Esophagus squamous epithelium (tissue), 5 donors: Measurements from ENCODE around the gene ATAD2B. TPM values are rescaled to one million over a fixed set of nuclear protein-coding genes. Genes with fewer than 3 reads are reported as not detected.
"Not testable (repeated sequence)": the region's sequence is repeated elsewhere in the genome, so short reads cannot be mapped to it uniquely, and the experiment has no call there.

ENCODE experiments used
- DNase-seq: peaks from one replicate; lab custom pipeline; 2025; lab: John Stamatoyannopoulos, UW
- H3K27ac ChIP-seq, 4 donors: fragments of 200-600 bp; sonication (generic); one replicate each; pipeline ENCODE4 v1.5.1; 2016 to 2019; ENCODE audit warnings: mild to moderate bottlenecking in 1 of 4
- H3K27me3 ChIP-seq, 4 donors: fragments of 200-600 bp; sonication (generic); 1 replicate in 3 of 4; 2 replicates in 1 of 4; pipeline versions ENCODE4 v1.5.1 to v1.6.0; 2017 to 2021; ENCODE audit warnings: antibody characterized with exemption in 1 of 4
- H3K36me3 ChIP-seq, 3 donors: fragments of 200-600 bp; sonication (generic); one replicate each; pipeline ENCODE4 v1.5.1; 2016 to 2019
- H3K4me1 ChIP-seq, 3 donors: fragments of 200-600 bp; sonication (generic); one replicate each; pipeline ENCODE4 v1.5.1; 2017 to 2019
- H3K4me3 ChIP-seq, 4 donors: fragments of 200-600 bp; sonication (generic); 1 replicate in 3 of 4; 2 replicates in 1 of 4; pipeline ENCODE4 v1.5.1; 2016 to 2019; ENCODE audit warnings: mild to moderate bottlenecking in 2 of 4, moderate library complexity in 1 of 4
- H3K9me3 ChIP-seq, 3 donors: fragments of 200-600 bp; sonication (generic); one replicate each; pipeline ENCODE4 v1.5.1; 2016 to 2019
- POLR2A ChIP-seq, 4 donors: fragments of 450-650 bp; IDR thresholded peaks; one replicate each; pipeline ENCODE4 v1.6.1; 2017; ENCODE audit warnings: antibody characterized with exemption in 4 of 4, mild to moderate bottlenecking in 4 of 4, moderate library complexity in 3 of 4
- WGBS, 2 donors: methylation state at CpG; one replicate each; pipeline ENCODE4 v1.1.5; 2018; 5-methylcytosine and 5-hydroxymethylcytosine counted together
- intact Hi-C: fragments of 100-400 bp; cut with DNase I; formaldehyde crosslinking; loops from one replicate; pipeline ENCODE4 v1.15.0; 2022
- total RNA-seq, 4 donors: library from RNA; depleted of rRNA; stranded (reverse); fragments of >200 nt; gene quantifications; one replicate each; pipeline ENCODE4 v1.1.0, GENCODE V29; 2016
- TF ChIP-seq, protein P1 (sequence below), 6 experiments: fragments of 450-650 bp in 4 of 6; fragments of 200-600 bp in 2 of 6; sonication (generic) in 2 of 6; IDR thresholded peaks; one replicate each; pipeline ENCODE4 v1.5.1; 2016 to 2019; ENCODE audit warnings: antibody characterized with exemption in 6 of 6, mild to moderate bottlenecking in 4 of 6, moderate library complexity in 4 of 6
- donor health status: DM: yes; HTN: yes; CAD: no.

The ATAD2B gene
- total RNA-seq, 4 donors from 2014 or later, result 7.4 to 29.2 (median 20.8) TPM

DNA sequence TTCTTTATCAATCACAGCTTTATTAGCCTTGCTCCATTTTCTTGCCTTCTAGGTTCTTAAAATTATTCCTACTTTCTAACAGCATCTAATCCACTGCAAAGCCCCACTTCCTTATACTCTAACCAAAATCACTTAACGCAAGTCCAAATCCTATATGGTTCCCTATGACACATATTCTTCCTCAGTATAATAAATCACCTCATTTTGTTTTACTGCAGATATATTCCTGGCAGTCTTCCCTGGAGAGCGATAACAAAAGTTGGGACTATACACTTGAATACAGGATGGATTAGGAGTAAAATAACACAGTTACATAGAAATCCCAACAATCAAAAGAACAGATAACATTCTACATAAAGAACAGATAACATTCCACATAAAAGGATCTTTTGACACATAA, 144.8 kb downstream of the ATAD2B start:
- Histone ChIP-seq H3K27ac (no peak overlapping the region), H3K27me3 (no peaks in the 10 kb centered on the region), H3K36me3 (peaks cover 0 to 84% (median 8%) of the 10 kb centered on the region in 3 donors), H3K9me3 (no peaks in the 10 kb centered on the region), H3K4me3 (no peak overlapping the region), H3K4me1 (no peaks in the 10 kb centered on the region)
- TF ChIP-seq, protein P1, sequence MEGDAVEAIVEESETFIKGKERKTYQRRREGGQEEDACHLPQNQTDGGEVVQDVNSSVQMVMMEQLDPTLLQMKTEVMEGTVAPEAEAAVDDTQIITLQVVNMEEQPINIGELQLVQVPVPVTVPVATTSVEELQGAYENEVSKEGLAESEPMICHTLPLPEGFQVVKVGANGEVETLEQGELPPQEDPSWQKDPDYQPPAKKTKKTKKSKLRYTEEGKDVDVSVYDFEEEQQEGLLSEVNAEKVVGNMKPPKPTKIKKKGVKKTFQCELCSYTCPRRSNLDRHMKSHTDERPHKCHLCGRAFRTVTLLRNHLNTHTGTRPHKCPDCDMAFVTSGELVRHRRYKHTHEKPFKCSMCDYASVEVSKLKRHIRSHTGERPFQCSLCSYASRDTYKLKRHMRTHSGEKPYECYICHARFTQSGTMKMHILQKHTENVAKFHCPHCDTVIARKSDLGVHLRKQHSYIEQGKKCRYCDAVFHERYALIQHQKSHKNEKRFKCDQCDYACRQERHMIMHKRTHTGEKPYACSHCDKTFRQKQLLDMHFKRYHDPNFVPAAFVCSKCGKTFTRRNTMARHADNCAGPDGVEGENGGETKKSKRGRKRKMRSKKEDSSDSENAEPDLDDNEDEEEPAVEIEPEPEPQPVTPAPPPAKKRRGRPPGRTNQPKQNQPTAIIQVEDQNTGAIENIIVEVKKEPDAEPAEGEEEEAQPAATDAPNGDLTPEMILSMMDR (IDR thresholded peaks at IDR 0.05), result no peak
- no peak for TF ChIP-seq POLR2A (IDR thresholded peaks at IDR 0.05)
- intact Hi-C loops, result no loop called here
- WGBS, 2 donors, result 69 to 76% methylated on average over 2 of the region's 2 CpGs
- DNase-seq, result no peak

DNA sequence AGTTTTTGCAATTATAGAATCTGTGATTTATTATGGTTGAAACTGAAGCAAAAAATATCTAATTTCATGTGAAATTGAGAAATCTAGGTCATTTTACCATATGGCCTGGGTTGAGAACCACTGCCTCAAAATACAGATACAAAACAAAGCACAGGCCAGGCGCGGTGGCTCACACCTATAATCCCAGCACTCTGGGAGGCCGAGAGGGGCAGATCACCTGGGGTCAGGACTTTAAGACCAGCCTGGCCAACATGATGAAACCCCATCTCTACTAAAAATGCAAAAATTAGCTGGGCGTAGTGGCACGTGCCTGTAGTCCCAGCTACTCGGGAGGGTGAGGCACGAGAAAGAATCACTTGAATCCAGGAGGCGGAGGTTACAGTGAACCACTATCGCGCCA, 146.5 kb downstream of the ATAD2B start:
- H3K27me3 ChIP-seq, H3K4me1 ChIP-seq, DNase-seq, intact Hi-C loops, H3K27ac ChIP-seq, H3K9me3 ChIP-seq, H3K4me3 ChIP-seq: not testable (repeated sequence)
- 94 to 95% methylated on average over 10 of the region's 10 CpGs for WGBS, 2 donors
- H3K36me3 ChIP-seq, result peaks cover 0 to 90% (median 0%) of the 10 kb centered on the region in 3 donors

DNA sequence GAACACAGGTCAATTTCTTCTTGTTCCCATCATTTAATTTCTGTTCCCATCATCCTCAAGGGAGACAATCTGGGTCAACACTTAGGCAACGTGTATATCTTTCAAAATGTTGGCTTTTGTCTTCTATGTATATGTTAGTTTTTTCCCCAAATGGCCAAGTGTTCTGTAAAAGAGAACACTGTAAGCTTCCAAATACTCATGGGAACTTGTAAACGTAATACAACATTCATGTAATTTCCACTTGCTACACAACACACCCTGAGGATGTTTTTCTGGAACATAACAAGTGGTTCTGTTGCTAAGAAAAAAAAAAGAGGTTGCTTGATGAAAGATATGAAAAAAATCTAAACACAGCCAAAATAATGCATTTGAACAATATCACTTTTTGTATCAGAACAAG, 149.1 kb downstream of the ATAD2B start:
- intact Hi-C loops, result no loop called here
- peaks cover 0 to 94% (median 0%) of the 10 kb centered on the region in 3 donors for H3K36me3 ChIP-seq
- 58 to 74% methylated on average over 2 of the region's 2 CpGs for WGBS, 2 donors
- H3K4me3 ChIP-seq, result no peak overlapping the region
- H3K27me3 ChIP-seq, result no peaks in the 10 kb centered on the region
- no peaks in the 10 kb centered on the region for H3K4me1 ChIP-seq
- no peaks in the 10 kb centered on the region for H3K9me3 ChIP-seq
- TF ChIP-seq, protein P1 (IDR thresholded peaks at IDR 0.05), result no peak
- TF ChIP-seq POLR2A (IDR thresholded peaks at IDR 0.05), result no peak
- no peak for DNase-seq
- no peak overlapping the region for H3K27ac ChIP-seq

DNA sequence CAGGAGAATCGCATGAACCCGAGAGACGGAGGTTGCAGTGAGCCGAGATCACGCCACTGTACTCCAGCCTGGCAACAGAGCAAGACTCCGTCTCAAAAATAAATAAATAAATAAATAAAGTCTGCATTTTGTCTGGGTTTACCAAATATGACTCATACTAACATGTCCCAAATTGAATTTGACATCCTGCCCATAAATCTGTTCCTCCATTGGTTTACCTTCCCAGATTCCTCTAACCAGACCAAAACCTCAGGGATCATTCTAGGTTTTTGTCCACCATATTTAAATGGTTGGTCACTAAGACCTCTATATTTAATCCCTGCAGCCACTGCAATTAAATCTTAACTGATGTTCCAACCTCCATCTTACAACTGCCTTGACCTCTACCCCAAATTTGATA, 150.9 kb downstream of the ATAD2B start:
- TF ChIP-seq, protein P1 (IDR thresholded peaks at IDR 0.05), result no peak
- TF ChIP-seq POLR2A (IDR thresholded peaks at IDR 0.05), result no peak
- Histone ChIP-seq H3K27ac (no peak overlapping the region), H3K36me3 (peaks cover 0 to 94% (median 0%) of the 10 kb centered on the region in 3 donors), H3K27me3 (no peaks in the 10 kb centered on the region), H3K4me3 (no peak overlapping the region), H3K9me3 (no peaks in the 10 kb centered on the region), H3K4me1 (no peaks in the 10 kb centered on the region)
- WGBS, 2 donors, result 86 to 88% methylated on average over 6 of the region's 6 CpGs
- intact Hi-C loops, result no loop called here
- no peak for DNase-seq

DNA sequence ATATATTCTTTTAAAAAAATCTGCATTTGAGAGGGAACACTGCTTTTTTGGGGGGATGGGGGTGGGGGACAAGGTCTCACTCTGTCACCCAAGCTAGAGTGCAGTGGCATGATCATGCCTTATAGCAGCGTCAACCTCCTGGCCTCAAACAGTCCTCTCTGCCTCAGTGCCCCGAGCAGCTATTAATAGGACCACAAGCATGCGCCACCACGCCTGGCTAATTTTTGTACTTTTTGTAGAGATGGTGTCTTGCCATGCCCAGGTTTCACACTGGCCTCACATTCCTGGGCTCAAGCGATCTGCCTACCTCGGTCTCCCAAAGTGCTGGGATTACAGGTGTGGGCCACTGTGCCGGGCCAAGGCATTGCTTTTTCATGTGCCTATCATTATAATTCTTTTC, 154.2 kb downstream of the ATAD2B start:
- Histone ChIP-seq H3K27ac (no peak overlapping the region), H3K9me3 (no peaks in the 10 kb centered on the region), H3K27me3 (no peaks in the 10 kb centered on the region), H3K4me3 (no peak overlapping the region), H3K36me3 (peaks cover 0 to 93% (median 0%) of the 10 kb centered on the region in 3 donors), H3K4me1 (no peaks in the 10 kb centered on the region)
- WGBS, 2 donors, result 79 to 100% methylated on average over 7 of the region's 7 CpGs
- TF ChIP-seq, protein P1 (IDR thresholded peaks at IDR 0.05), result no peak
- TF ChIP-seq POLR2A (IDR thresholded peaks at IDR 0.05), result no peak
- intact Hi-C loops, result no loop called here
- DNase-seq, result no peak

DNA sequence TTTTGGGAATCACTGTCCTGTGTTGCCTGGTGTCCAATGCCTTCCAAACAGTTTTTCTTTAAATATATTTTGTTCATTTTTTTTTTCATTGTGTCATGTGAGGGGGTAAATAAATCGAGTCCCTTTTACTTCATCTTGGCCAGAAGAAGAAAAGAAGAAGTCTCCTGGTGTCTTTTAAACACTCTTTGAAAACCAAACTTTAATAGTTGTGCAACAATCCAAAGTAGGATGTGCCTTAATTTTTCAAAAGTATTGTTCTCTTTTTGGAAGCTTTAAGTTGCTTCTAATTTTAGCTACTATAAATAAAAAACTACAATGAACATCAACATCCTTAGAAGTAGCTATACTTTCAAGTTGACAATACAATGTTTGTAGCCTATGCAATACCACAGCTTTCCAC, 154.9 kb downstream of the ATAD2B start:
- DNase-seq, result no peak
- 64 to 67% methylated on average over 1 of the region's 1 CpG for WGBS, 2 donors
- no peak overlapping the region for H3K4me3 ChIP-seq
- H3K9me3 ChIP-seq, result no peaks in the 10 kb centered on the region
- TF ChIP-seq, protein P1 (IDR thresholded peaks at IDR 0.05), result no peak
- no peak for TF ChIP-seq POLR2A (IDR thresholded peaks at IDR 0.05)
- H3K27me3 ChIP-seq, result no peaks in the 10 kb centered on the region
- H3K36me3 ChIP-seq, result peaks cover 0 to 92% (median 0%) of the 10 kb centered on the region in 3 donors
- no peaks in the 10 kb centered on the region for H3K4me1 ChIP-seq
- intact Hi-C loops, result no loop called here
- H3K27ac ChIP-seq, result no peak overlapping the region
